Ishikawa (cell line): Measurements from ENCODE around the gene MICAL3.

Experiments used
- CEBPB ChIP-seq: IDR thresholded peaks from 2 replicates; pipeline ENCODE4 v1.6.1; 2012
- EP300 ChIP-seq: IDR thresholded peaks from 2 replicates; pipeline ENCODE4 v1.6.1; 2012; ENCODE audit warnings: borderline replicate concordance
- FOXM1 ChIP-seq: IDR thresholded peaks from 2 replicates; pipeline ENCODE4 v1.6.1; 2012; ENCODE audit warnings: low read depth, borderline replicate concordance
- RAD21 ChIP-seq: IDR thresholded peaks from 2 replicates; pipeline ENCODE4 v1.6.1; 2012; ENCODE audit warnings: low read depth
- TEAD4 ChIP-seq: IDR thresholded peaks from 2 replicates; pipeline ENCODE4 v1.6.1; 2012
- YY1 ChIP-seq: IDR thresholded peaks from 2 replicates; pipeline ENCODE4 v1.6.1; 2012; ENCODE audit warnings: low read depth
- ZBTB7A ChIP-seq: IDR thresholded peaks from 2 replicates; pipeline ENCODE4 v1.6.1; 2012; ENCODE audit warnings: low read depth
- TF ChIP-seq, protein P1 (sequence below): IDR thresholded peaks from 2 replicates; pipeline ENCODE4 v1.6.1; 2012
- TF ChIP-seq, protein P2 (sequence below): IDR thresholded peaks from 2 replicates; pipeline ENCODE4 v1.6.1; 2012; ENCODE audit warnings: low read depth, mild to moderate bottlenecking

DNA sequence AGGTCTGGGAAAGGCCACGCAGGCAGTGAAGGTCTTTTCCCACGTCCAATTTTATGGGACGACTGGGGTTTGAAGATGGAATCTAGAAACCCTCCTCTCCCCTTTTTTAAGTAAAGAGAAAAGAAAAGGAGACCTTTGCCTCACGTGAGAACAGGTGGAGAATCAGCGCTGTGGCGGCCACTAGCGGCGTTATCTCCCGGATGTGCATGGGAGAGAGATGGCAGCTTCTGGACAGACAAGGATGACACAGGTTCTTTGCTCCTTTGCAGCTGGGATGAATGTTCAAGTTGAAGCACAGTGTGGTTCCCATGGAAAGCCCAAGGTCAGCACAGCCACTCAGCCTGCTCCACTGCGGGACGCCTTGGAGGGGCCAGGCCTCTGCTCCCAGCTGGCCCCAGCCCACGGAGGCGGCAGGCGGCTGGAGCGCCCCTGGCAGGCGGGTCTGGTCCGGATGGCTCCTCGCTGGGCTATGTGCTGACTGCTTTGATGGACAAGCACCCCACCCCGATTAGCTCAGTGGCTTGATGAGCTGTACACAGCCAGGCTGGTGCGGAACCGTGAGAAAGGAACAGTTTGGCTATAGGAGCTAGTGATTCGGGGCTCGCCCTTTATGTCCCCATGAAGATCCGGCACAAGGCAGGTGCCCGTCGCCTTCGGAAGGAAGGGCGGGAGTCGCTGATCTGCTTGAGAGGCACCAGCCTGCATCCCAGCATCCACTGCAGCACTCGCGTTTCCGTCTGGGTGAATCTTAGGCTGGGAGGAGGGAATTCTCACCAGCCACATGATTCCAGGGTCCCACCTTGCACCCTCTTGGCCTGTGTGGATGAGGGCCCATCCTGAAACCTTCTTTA, 235.6 kb downstream of the MICAL3 start:
- no peak for TF ChIP-seq CEBPB
- no peak for TF ChIP-seq ZBTB7A
- no peak for TF ChIP-seq TEAD4
- TF ChIP-seq, protein P1, sequence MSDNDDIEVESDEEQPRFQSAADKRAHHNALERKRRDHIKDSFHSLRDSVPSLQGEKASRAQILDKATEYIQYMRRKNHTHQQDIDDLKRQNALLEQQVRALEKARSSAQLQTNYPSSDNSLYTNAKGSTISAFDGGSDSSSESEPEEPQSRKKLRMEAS, result no peak
- no peak for TF ChIP-seq RAD21
- TF ChIP-seq YY1, result no peak
- TF ChIP-seq EP300, result no peak
- TF ChIP-seq, protein P2, sequence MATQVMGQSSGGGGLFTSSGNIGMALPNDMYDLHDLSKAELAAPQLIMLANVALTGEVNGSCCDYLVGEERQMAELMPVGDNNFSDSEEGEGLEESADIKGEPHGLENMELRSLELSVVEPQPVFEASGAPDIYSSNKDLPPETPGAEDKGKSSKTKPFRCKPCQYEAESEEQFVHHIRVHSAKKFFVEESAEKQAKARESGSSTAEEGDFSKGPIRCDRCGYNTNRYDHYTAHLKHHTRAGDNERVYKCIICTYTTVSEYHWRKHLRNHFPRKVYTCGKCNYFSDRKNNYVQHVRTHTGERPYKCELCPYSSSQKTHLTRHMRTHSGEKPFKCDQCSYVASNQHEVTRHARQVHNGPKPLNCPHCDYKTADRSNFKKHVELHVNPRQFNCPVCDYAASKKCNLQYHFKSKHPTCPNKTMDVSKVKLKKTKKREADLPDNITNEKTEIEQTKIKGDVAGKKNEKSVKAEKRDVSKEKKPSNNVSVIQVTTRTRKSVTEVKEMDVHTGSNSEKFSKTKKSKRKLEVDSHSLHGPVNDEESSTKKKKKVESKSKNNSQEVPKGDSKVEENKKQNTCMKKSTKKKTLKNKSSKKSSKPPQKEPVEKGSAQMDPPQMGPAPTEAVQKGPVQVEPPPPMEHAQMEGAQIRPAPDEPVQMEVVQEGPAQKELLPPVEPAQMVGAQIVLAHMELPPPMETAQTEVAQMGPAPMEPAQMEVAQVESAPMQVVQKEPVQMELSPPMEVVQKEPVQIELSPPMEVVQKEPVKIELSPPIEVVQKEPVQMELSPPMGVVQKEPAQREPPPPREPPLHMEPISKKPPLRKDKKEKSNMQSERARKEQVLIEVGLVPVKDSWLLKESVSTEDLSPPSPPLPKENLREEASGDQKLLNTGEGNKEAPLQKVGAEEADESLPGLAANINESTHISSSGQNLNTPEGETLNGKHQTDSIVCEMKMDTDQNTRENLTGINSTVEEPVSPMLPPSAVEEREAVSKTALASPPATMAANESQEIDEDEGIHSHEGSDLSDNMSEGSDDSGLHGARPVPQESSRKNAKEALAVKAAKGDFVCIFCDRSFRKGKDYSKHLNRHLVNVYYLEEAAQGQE, result no peak
- TF ChIP-seq FOXM1, result no peak
